ENCODE measurements around the gene RRP12. TPM values are rescaled to one million over a fixed set of nuclear protein-coding genes. Genes with fewer than 3 reads are reported as not detected.
A peak's percentile ranks its signal among the peaks of the same experiment; 100 is the strongest.

RRP12 gene
- total and polyA plus RNA-seq, 2 of the 4 experiments (the other 2 are of a cell fraction) = 21.5 to 23.3 TPM

DNA sequence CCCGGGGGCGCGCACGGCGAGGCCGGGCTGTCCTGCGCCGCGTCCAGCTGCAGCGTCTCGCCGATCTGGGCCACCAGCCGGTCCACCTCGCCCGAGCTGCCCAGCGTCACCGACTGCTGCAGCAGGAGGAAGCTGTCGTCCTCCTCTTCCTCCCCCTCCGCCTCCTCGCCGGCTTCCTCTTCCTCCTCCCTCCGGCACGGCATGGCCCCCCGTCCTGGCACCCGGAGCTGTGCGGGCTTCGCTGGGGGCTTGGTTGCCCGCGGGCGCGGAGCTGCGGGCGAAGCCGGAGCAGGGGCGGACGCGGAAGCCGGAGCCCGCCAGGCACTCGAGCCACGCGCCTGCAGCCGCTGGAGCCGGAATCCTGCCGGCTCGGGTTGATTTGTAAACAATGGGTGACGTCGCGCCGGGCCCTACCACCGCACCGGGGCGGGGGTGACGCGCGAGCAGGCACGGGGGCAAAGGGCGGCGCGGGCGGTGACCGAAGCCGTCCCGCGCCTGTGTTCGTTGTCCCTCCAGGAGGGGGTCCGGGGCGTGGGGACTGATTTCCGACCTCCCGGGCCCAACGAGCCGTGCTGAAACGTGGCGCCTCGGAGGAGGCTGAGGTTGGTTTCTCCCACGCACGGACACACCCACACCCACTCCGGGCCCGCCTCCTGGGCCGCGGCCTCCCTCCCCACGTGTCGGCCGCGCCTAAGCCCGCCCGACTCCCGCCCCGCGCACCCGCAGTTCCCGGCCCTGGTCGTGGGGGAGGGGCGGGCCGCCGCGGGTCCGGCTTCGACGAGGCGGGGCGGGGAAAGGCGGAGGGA, 66.6 kb downstream of the RRP12 start, which contains the start of gene FRAT2:
FRAT2 (minus strand) TSS at position 360 of the 806 bp plus-strand sequence; CDS start at position 203, 157 bp downstream.
- ATAC-seq (ENCODE audit: low read depth) = peak; percentile 90
- Histone ChIP-seq H3K4me3 (ENCODE audit: insufficient read depth, low read depth, low read length) (peak within 1 kb of the TSS; percentile 72), H2BK5ac (ENCODE audit: low read depth, low read length, poor library complexity, severe bottlenecking) (peak within 1 kb of the TSS; percentile 100), H4K5ac (ENCODE audit: low read depth, low read length) (peak within 1 kb of the TSS; percentile 89), H4K20me1 (ENCODE audit: insufficient read depth, low read length) (no peaks in the 10 kb centered on the region), H3K9me3 (ENCODE audit: control insufficient read depth, insufficient read depth, low read length) (no peaks in the 10 kb centered on the region), H2AK9ac (replicated peaks; ENCODE audit: low read depth, low read length, poor library complexity) (peak within 1 kb of the TSS; percentile 76), H3K56ac (ENCODE audit: extremely low read depth, insufficient read depth, low read length) (peak within 1 kb of the TSS; percentile 81; the same call in 1 of the 2 replicates), H3K27ac (ENCODE audit: insufficient read depth, low read length) (peak within 1 kb of the TSS; percentile 99), H4K8ac (ENCODE audit: low read depth in 2 of 2, low read length in 2 of 2) (peak within 1 kb of the TSS; percentile 32 to 98; a peak in 3 of 4 replicates), H3K4me1 (ENCODE audit: control insufficient read depth, insufficient read depth, low read length) (peaks cover 11% of the 10 kb centered on the region), H3K18ac (ENCODE audit: low read depth, low read length) (peak within 1 kb of the TSS; percentile 91; the same call in 1 of the 2 replicates), H3K79me1 (ENCODE audit: low read depth in 1 of 2, low read length in 2 of 2) (peaks cover 15 to 35% of the 10 kb centered on the region in 2 experiments), H3K4me2 (ENCODE audit: low read depth, low read length) (peak within 1 kb of the TSS; percentile 94), H3K36me3 (ENCODE audit: control insufficient read depth, insufficient read depth, low read length) (no peaks in the 10 kb centered on the region), H3K9me1 (ENCODE audit: insufficient read depth, low read length) (no peaks in the 10 kb centered on the region; the same call in 1 of the 2 replicates), H3K4ac (ENCODE audit: low read depth, low read length) (peak within 1 kb of the TSS; percentile 98), H2BK20ac (ENCODE audit: low read depth, low read length) (peak within 1 kb of the TSS; percentile 97), H3K27me3 (ENCODE audit: control insufficient read depth, insufficient read depth, low read length) (peaks cover 19% of the 10 kb centered on the region), H3K14ac (replicated peaks; ENCODE audit: low read depth, low read length) (peak within 1 kb of the TSS; percentile 93), H3K9ac (ENCODE audit: low read depth, low read length) (peak within 1 kb of the TSS; percentile 98), H3K23ac (ENCODE audit: low read depth, low read length) (peak within 1 kb of the TSS; percentile 90), H4K91ac (ENCODE audit: insufficient read depth, low read depth, low read length) (peak within 1 kb of the TSS; percentile 99), H2BK15ac (ENCODE audit: low read depth, low read length) (peak within 1 kb of the TSS; percentile 99; the same call in 1 of the 3 replicates), H2AFZ (replicated peaks; ENCODE audit: low read length, poor library complexity) (peak within 1 kb of the TSS; percentile 99), H2BK120ac (ENCODE audit: low read depth, low read length) (peak within 1 kb of the TSS; percentile 100), H2AK5ac (ENCODE audit: low read depth, low read length) (no peak within 1 kb of the TSS)
- no TSS peak for BruUV-seq (replicated peaks)
- in situ Hi-C loops (cut with MboI; ENCODE audit: low sequenced_read_pairs) = no loop called here
- peak; percentile 91 for DNase-seq
- ChIA-PET CTCF (interaction anchor here (2.2 to 3.5 kb wide), 2 partner anchors 15 to 56 kb away, joined by 8 to 23 read pairs; partner anchors contain the start of gene FRAT1), POLR2A (ENCODE audit: unreplicated experiment) (no interaction called here)
- dilution Hi-C loops (cut with HindIII; ENCODE audit: low sequenced_read_pairs, unreplicated experiment) = no loop called here
- TF ChIP-seq BHLHE40 (IDR thresholded peaks at IDR 0.05; ENCODE audit: low read depth, low read length) (peak; percentile 98), RAD21 (IDR thresholded peaks at IDR 0.05; ENCODE audit: low read length) (no peak), MXI1 (IDR thresholded peaks at IDR 0.05; ENCODE audit: borderline replicate concordance, low read depth, low read length) (peak; percentile 79), POLR2A (IDR thresholded peaks at IDR 0.05; ENCODE audit: low read depth, low read length) (peak; percentile 73), MAZ (IDR thresholded peaks at IDR 0.05; ENCODE audit: borderline replicate concordance, low read depth, low read length) (no peak; the same call in 1 of the 2 replicates), SMC3 (IDR thresholded peaks at IDR 0.05; ENCODE audit: low read depth, low read length) (no peak), CHD1 (IDR thresholded peaks at IDR 0.05; ENCODE audit: low read depth, low read length) (peak; percentile 97; the same call in 1 of the 2 replicates), RFX5 (IDR thresholded peaks at IDR 0.05; ENCODE audit: low read depth, low read length) (no peak), RCOR1 (IDR thresholded peaks at IDR 0.05; ENCODE audit: insufficient replicate concordance, low read length) (no peak)
- TF ChIP-seq, protein P1, sequence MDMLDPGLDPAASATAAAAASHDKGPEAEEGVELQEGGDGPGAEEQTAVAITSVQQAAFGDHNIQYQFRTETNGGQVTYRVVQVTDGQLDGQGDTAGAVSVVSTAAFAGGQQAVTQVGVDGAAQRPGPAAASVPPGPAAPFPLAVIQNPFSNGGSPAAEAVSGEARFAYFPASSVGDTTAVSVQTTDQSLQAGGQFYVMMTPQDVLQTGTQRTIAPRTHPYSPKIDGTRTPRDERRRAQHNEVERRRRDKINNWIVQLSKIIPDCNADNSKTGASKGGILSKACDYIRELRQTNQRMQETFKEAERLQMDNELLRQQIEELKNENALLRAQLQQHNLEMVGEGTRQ (IDR thresholded peaks at IDR 0.05; ENCODE audit: low read depth, low read length) = peak; percentile 82
- intact Hi-C loops (cut with micrococcal nuclease) = no loop called here
- 0% methylated on average over 17 of the region's 103 CpGs; no CpG with 5 or more reads in 1 of the 2 experiments for whole genome bisulfite sequencing, 2 experiments (ENCODE audit: extremely low coverage in 2 of 2, insufficient read length in 1 of 2)

Measured in IMR-90 (cell line).